Coronary artery (tissue), 2 donors: ENCODE data around the gene NAA20.

ENCODE experiments used
- DNase-seq: peaks from one replicate; pipeline ENCODE4 v3.0.0-alpha.2; 2017; ENCODE audit warnings: low spot score
- H3K27ac ChIP-seq, 2 donors: fragments of 200-600 bp; sonication (generic); one replicate each; pipeline ENCODE4 v1.5.1; 2016 to 2019
- H3K4me3 ChIP-seq: fragments of 200-600 bp; sonication (generic); 2 replicates; pipeline ENCODE4 v1.5.1; 2016; ENCODE audit warnings: mild to moderate bottlenecking, moderate library complexity
- TF ChIP-seq, protein P1 (sequence below): fragments of 200-600 bp; sonication (generic); IDR thresholded peaks from one replicate; pipeline ENCODE4 v1.5.1; 2019; ENCODE audit warnings: antibody characterized with exemption

Gene NAA20

GRCh38 chr20:20075032-20075431, 57.9 kb downstream of the NAA20 start:
- H3K27ac ChIP-seq, result no peak overlapping the region
- TF ChIP-seq, protein P1, sequence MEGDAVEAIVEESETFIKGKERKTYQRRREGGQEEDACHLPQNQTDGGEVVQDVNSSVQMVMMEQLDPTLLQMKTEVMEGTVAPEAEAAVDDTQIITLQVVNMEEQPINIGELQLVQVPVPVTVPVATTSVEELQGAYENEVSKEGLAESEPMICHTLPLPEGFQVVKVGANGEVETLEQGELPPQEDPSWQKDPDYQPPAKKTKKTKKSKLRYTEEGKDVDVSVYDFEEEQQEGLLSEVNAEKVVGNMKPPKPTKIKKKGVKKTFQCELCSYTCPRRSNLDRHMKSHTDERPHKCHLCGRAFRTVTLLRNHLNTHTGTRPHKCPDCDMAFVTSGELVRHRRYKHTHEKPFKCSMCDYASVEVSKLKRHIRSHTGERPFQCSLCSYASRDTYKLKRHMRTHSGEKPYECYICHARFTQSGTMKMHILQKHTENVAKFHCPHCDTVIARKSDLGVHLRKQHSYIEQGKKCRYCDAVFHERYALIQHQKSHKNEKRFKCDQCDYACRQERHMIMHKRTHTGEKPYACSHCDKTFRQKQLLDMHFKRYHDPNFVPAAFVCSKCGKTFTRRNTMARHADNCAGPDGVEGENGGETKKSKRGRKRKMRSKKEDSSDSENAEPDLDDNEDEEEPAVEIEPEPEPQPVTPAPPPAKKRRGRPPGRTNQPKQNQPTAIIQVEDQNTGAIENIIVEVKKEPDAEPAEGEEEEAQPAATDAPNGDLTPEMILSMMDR, result no peak
- DNase-seq, result no peak
- H3K4me3 ChIP-seq, result no peak overlapping the region

- TF ChIP-seq, protein P1, result no peak
- Histone ChIP-seq H3K4me3 (no peak overlapping the region), H3K27ac (no peak overlapping the region)
- DNase-seq, result no peak
Measured at GRCh38 chr20:20076297-20077065, 59.3 kb downstream of the NAA20 start.

DNA sequence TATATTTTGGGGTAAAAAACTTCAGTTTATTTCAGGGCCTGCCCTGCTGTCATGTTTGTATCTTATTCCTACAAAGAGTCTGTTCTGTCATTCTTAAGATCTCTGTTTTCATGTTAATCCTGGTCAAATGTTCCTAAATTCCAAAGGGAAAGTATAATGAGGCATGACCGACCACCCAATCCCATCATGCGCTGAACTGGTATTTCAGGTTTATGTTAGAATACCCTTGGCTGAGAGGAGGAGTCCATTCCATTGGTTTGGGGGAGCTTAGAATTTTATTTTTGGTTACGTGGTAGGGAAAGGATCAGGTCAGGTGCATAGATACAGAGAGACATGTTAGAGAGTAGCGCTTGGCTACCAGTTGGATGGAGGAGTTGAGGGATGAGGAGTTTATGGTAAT, 60.9 kb downstream of the NAA20 start:
- H3K4me3 ChIP-seq, result no peak overlapping the region
- TF ChIP-seq, protein P1, result no peak
- H3K27ac ChIP-seq, result no peak overlapping the region
- DNase-seq, result no peak

DNA sequence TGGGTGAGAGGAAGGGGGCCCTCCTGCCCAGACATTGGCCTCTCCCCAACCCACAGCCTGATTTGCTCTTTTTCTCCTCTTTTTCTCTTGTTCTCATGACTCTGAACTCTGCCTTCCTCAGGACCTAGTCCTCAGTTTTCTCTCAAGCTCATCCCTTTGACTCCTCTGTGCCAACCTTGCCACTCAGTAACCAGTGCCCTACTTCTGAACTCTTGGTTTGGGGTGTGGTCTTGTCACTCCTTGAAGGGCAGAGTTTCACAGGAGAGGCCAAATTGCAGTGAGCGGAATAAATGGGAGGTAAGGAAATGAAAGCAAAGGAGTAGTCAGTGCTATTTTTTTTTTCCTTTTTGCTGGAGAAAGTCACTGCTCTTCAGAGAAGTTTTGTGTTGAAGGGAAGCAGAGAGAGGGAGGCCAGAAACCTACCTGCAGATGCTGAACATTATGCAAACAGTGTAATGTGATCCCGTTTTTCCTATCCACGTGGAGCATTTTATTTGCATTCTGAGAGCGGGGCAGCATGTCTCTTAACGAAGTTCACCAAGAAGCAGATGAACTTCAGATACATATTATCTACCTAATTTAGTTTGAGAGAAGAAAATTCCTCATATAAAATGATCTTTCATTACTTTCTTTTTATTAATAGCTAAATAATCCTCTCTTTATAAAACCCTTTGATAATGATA, 62.1 kb downstream of the NAA20 start:
- no peak overlapping the region for H3K4me3 ChIP-seq
- no peak overlapping the region for H3K27ac ChIP-seq
- TF ChIP-seq, protein P1, result no peak
- no peak for DNase-seq
